GM23338 (cell line): ENCODE results near the gene GPC6. TPM values are rescaled to one million over a fixed set of nuclear protein-coding genes. Genes with fewer than 3 reads are reported as not detected.

Experiments used
- POLR2AphosphoS5 ChIP-seq: IDR thresholded peaks from 2 replicates; pipeline ENCODE4 v1.6.1; 2016; ENCODE audit warnings: antibody characterized with exemption, low read depth
- ZNF331 ChIP-seq: fragments of 250-450 bp; sonication (Bioruptor Pico); IDR thresholded peaks from 2 replicates; pipeline ENCODE4 v1.5.0; 2020; ENCODE audit warnings: low read depth, mild to moderate bottlenecking, moderate library complexity
- polyA plus RNA-seq: library from polyadenylated mRNA; unstranded; fragments of >200 nt; fragmentation: Nextera tagmentation; extraction: Ambion mirVana; gene quantifications from 2 replicates; pipeline ENCODE4 v1.2.1, GENCODE V29; 2016
- total RNA-seq: library from RNA; depleted of rRNA; stranded (reverse); fragments of >200 nt; shearing (Covaris generic); gene quantifications from 2 replicates; pipeline ENCODE4 v1.2.3, GENCODE V29; 2014
- TF ChIP-seq, protein P1 (sequence below): fragments of 250-450 bp; sonication (Bioruptor Pico); IDR thresholded peaks from 2 replicates; pipeline ENCODE4 v1.5.0; 2020; ENCODE audit warnings: mild to moderate bottlenecking, moderate library complexity
- TF ChIP-seq, protein P2 (sequence below), 2 experiments: fragments of 200-600 bp in 1 of 2; sonication (generic) in 1 of 2; conservative IDR thresholded peaks; 2 replicates each; pipeline versions ENCODE4 v1.5.1 to v1.6.1; 2016 to 2017; ENCODE audit warnings: antibody characterized with exemption in 2 of 2, low read depth in 2 of 2, mild to moderate bottlenecking in 2 of 2, moderate library complexity in 1 of 2
- TF ChIP-seq, protein P3 (sequence below): IDR thresholded peaks from 2 replicates; pipeline ENCODE4 v1.6.1; 2016; ENCODE audit warnings: antibody characterized with exemption

GPC6 gene
- total and polyA plus RNA-seq, 2 experiments from 2014 or later = 6.4 to 28.6 TPM

DNA sequence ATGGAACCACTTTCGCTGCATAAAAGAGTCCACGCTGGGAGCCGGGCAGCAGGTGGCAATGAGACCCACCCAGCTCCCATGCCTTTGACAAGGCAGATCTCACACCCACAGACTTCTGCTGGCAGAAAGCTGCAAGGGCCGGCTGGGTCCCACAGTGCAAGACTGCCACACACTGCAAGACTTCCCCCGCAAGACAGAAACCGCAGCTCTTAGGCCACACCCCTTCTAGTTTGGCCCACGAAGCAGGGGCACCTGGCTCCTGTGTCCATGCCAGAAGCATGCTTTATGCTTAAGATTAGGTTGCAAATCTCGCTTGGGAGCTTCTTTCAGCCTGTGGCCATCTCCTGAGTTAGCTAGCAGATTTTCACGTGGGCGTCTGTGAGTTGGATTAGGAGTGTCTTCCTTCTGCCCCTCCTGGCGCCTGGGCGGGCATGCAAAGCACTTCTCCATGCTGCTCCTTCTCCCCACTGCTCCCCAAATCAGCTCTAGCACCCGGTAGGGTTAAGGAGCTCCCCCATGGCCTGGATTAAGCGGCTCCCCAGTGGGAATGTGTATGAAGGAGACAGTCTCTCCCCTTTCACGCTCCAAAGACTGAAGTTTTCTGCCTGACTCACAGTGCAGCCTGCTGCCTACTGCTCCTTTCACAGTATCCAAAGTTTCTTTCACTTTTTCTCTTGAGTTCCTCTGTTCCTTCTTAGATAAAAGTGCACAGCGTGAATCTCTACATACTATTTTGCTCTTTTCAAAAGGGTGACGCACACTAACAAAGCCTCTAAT lies 17.7 kb downstream of the GPC6 start (continued):
- TF ChIP-seq, protein P1, sequence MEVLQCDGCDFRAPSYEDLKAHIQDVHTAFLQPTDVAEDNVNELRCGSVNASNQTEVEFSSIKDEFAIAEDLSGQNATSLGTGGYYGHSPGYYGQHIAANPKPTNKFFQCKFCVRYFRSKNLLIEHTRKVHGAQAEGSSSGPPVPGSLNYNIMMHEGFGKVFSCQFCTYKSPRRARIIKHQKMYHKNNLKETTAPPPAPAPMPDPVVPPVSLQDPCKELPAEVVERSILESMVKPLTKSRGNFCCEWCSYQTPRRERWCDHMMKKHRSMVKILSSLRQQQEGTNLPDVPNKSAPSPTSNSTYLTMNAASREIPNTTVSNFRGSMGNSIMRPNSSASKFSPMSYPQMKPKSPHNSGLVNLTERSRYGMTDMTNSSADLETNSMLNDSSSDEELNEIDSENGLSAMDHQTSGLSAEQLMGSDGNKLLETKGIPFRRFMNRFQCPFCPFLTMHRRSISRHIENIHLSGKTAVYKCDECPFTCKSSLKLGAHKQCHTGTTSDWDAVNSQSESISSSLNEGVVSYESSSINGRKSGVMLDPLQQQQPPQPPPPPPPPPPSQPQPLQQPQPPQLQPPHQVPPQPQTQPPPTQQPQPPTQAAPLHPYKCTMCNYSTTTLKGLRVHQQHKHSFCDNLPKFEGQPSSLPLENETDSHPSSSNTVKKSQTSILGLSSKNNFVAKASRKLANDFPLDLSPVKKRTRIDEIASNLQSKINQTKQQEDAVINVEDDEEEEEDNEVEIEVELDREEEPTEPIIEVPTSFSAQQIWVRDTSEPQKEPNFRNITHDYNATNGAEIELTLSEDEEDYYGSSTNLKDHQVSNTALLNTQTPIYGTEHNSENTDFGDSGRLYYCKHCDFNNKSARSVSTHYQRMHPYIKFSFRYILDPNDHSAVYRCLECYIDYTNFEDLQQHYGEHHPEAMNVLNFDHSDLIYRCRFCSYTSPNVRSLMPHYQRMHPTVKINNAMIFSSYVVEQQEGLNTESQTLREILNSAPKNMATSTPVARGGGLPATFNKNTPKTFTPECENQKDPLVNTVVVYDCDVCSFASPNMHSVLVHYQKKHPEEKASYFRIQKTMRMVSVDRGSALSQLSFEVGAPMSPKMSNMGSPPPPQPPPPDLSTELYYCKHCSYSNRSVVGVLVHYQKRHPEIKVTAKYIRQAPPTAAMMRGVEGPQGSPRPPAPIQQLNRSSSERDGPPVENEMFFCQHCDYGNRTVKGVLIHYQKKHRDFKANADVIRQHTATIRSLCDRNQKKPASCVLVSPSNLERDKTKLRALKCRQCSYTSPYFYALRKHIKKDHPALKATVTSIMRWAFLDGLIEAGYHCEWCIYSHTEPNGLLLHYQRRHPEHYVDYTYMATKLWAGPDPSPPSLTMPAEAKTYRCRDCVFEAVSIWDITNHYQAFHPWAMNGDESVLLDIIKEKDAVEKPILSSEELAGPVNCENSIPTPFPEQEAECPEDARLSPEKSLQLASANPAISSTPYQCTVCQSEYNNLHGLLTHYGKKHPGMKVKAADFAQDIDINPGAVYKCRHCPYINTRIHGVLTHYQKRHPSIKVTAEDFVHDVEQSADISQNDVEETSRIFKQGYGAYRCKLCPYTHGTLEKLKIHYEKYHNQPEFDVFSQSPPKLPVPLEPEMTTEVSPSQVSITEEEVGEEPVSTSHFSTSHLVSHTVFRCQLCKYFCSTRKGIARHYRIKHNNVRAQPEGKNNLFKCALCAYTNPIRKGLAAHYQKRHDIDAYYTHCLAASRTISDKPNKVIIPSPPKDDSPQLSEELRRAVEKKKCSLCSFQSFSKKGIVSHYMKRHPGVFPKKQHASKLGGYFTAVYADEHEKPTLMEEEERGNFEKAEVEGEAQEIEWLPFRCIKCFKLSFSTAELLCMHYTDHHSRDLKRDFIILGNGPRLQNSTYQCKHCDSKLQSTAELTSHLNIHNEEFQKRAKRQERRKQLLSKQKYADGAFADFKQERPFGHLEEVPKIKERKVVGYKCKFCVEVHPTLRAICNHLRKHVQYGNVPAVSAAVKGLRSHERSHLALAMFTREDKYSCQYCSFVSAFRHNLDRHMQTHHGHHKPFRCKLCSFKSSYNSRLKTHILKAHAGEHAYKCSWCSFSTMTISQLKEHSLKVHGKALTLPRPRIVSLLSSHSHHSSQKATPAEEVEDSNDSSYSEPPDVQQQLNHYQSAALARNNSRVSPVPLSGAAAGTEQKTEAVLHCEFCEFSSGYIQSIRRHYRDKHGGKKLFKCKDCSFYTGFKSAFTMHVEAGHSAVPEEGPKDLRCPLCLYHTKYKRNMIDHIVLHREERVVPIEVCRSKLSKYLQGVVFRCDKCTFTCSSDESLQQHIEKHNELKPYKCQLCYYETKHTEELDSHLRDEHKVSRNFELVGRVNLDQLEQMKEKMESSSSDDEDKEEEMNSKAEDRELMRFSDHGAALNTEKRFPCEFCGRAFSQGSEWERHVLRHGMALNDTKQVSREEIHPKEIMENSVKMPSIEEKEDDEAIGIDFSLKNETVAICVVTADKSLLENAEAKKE = no peak
- TF ChIP-seq, protein P2, sequence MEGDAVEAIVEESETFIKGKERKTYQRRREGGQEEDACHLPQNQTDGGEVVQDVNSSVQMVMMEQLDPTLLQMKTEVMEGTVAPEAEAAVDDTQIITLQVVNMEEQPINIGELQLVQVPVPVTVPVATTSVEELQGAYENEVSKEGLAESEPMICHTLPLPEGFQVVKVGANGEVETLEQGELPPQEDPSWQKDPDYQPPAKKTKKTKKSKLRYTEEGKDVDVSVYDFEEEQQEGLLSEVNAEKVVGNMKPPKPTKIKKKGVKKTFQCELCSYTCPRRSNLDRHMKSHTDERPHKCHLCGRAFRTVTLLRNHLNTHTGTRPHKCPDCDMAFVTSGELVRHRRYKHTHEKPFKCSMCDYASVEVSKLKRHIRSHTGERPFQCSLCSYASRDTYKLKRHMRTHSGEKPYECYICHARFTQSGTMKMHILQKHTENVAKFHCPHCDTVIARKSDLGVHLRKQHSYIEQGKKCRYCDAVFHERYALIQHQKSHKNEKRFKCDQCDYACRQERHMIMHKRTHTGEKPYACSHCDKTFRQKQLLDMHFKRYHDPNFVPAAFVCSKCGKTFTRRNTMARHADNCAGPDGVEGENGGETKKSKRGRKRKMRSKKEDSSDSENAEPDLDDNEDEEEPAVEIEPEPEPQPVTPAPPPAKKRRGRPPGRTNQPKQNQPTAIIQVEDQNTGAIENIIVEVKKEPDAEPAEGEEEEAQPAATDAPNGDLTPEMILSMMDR (conservative IDR thresholded peaks at IDR 0.05; ENCODE audit: low read depth in 2 of 2) = no peak; a peak in 1 of 4 replicates
- TF ChIP-seq, protein P3, sequence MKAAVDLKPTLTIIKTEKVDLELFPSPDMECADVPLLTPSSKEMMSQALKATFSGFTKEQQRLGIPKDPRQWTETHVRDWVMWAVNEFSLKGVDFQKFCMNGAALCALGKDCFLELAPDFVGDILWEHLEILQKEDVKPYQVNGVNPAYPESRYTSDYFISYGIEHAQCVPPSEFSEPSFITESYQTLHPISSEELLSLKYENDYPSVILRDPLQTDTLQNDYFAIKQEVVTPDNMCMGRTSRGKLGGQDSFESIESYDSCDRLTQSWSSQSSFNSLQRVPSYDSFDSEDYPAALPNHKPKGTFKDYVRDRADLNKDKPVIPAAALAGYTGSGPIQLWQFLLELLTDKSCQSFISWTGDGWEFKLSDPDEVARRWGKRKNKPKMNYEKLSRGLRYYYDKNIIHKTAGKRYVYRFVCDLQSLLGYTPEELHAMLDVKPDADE = no peak
- TF ChIP-seq ZNF331 (CRISPR knock-in tag) = no peak
- no peak for TF ChIP-seq POLR2AphosphoS5
